ENCODE measurements around the gene CRYGA. TPM values are rescaled to one million over a fixed set of nuclear protein-coding genes. Genes with fewer than 3 reads are reported as not detected.
"Not testable (repeated sequence)": the region's sequence is repeated elsewhere in the genome, so short reads cannot be mapped to it uniquely, and the experiment has no call there.

Gene CRYGA
- total and polyA plus RNA-seq, 3 donors from 2014 or later = not detected

DNA sequence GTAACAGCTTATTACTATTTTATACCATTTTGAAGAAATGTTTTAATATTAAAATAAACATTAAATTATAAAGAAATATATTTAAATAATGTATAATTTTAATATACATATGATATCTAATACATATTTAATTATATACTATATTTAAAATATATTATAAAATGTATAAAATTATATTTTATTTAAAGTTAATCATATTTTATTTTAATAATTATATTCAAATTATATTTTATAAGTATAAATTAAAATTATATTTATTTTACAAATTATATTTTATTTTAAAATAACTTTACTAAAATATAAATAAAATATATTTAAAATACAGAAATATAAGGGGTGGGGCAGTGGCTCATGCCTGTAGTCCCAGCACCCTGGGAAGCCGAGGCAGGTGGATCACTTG, 41.1 kb downstream of the CRYGA start:
- TF ChIP-seq, protein P1, sequence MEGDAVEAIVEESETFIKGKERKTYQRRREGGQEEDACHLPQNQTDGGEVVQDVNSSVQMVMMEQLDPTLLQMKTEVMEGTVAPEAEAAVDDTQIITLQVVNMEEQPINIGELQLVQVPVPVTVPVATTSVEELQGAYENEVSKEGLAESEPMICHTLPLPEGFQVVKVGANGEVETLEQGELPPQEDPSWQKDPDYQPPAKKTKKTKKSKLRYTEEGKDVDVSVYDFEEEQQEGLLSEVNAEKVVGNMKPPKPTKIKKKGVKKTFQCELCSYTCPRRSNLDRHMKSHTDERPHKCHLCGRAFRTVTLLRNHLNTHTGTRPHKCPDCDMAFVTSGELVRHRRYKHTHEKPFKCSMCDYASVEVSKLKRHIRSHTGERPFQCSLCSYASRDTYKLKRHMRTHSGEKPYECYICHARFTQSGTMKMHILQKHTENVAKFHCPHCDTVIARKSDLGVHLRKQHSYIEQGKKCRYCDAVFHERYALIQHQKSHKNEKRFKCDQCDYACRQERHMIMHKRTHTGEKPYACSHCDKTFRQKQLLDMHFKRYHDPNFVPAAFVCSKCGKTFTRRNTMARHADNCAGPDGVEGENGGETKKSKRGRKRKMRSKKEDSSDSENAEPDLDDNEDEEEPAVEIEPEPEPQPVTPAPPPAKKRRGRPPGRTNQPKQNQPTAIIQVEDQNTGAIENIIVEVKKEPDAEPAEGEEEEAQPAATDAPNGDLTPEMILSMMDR (IDR thresholded peaks at IDR 0.05) = no peak
- TF ChIP-seq POLR2A (IDR thresholded peaks at IDR 0.05) = no peak
- H3K9me3 ChIP-seq = no peaks in the 10 kb centered on the region
- no peak overlapping the region for H3K4me3 ChIP-seq
- no peak for DNase-seq
- intact Hi-C loops (cut with DNase I; ENCODE audit: low total_unique reads) = no loop called here
- peaks cover 4% of the 10 kb centered on the region for H3K4me1 ChIP-seq
- no peak overlapping the region for H3K27ac ChIP-seq
- 94 to 98% methylated on average over 1 of the region's 1 CpG for WGBS, 2 donors
- H3K27me3 ChIP-seq = no peaks in the 10 kb centered on the region
- no peaks in the 10 kb centered on the region for H3K36me3 ChIP-seq (ENCODE audit: low read depth, missing control alignments)

DNA sequence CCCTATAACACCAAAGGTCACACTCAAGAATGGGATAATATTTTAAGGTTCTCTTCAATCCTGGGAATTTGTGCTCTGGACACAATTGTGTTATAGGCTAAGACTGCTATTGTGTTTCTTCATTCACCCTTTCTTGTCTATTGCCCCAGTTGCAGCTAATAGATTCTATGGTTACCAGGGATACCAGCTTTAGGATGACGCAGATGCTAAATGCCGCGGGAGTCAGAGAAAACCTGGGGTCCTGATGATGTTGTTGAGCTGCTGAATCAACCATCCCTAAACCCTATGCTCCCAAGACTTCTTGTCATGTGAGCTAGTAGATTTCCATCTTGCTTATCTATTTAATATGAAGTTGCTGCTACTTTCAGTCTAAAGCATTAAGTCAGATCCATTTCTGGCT, 44.5 kb downstream of the CRYGA start:
- H3K9me3 ChIP-seq = no peaks in the 10 kb centered on the region
- H3K27ac ChIP-seq = no peak overlapping the region
- TF ChIP-seq, protein P1 (IDR thresholded peaks at IDR 0.05) = no peak
- TF ChIP-seq POLR2A (IDR thresholded peaks at IDR 0.05) = no peak
- H3K27me3 ChIP-seq = no peaks in the 10 kb centered on the region
- no peaks in the 10 kb centered on the region for H3K36me3 ChIP-seq (ENCODE audit: low read depth, missing control alignments)
- intact Hi-C loops (cut with DNase I; ENCODE audit: low total_unique reads) = no loop called here
- H3K4me1 ChIP-seq = peaks cover 1% of the 10 kb centered on the region
- 90 to 97% methylated on average over 3 of the region's 3 CpGs for WGBS, 2 donors
- H3K4me3 ChIP-seq = no peak overlapping the region
- DNase-seq = no peak

- DNase-seq; H3K27me3 ChIP-seq; H3K4me1 ChIP-seq; H3K4me3 ChIP-seq; intact Hi-C loops (cut with DNase I; ENCODE audit: low total_unique reads); H3K36me3 ChIP-seq (ENCODE audit: low read depth, missing control alignments); H3K9me3 ChIP-seq; H3K27ac ChIP-seq: not testable (repeated sequence)
- 93 to 97% methylated on average over 11 of the region's 11 CpGs for WGBS, 2 donors
These were observed 46.0 kb downstream of the CRYGA start for GRCh38 chr2:208117390-208117789.

GRCh38 chr2:208112969-208113368, 50.4 kb downstream of the CRYGA start:
- H3K27ac ChIP-seq = no peak overlapping the region
- H3K9me3 ChIP-seq = no peaks in the 10 kb centered on the region
- no peaks in the 10 kb centered on the region for H3K27me3 ChIP-seq
- no peaks in the 10 kb centered on the region for H3K4me1 ChIP-seq
- no peak overlapping the region for H3K4me3 ChIP-seq
- no peak for DNase-seq
- TF ChIP-seq POLR2A (IDR thresholded peaks at IDR 0.05) = no peak
- TF ChIP-seq, protein P1 (IDR thresholded peaks at IDR 0.05) = no peak
- intact Hi-C loops (cut with DNase I; ENCODE audit: low total_unique reads) = no loop called here
- WGBS, 2 donors = 37 to 47% methylated on average over 7 of the region's 7 CpGs
- H3K36me3 ChIP-seq (ENCODE audit: low read depth, missing control alignments) = no peaks in the 10 kb centered on the region

GRCh38 chr2:208112273-208112745, 51.1 kb downstream of the CRYGA start:
- H3K27ac ChIP-seq; intact Hi-C loops (cut with DNase I; ENCODE audit: low total_unique reads); H3K36me3 ChIP-seq (ENCODE audit: low read depth, missing control alignments); H3K4me1 ChIP-seq; H3K27me3 ChIP-seq; DNase-seq; H3K9me3 ChIP-seq: not testable (repeated sequence)
- H3K4me3 ChIP-seq = peak overlapping the region in 1 of 2 donors; percentile 26
- 11% methylated on average over 12 to 33 of the region's 36 CpGs for WGBS, 2 donors

Other genes starting within 250 kb of the CRYGA start
- 10 to 100 TPM; 21.9 to 24.6 TPM for gene PLEKHM3, start 138.1 kb downstream of the CRYGA start, total RNA-seq
- 12.5 TPM for gene PLEKHM3, start 138.1 kb downstream of the CRYGA start, polyA plus RNA-seq (ENCODE audit: insufficient read depth, low read depth, low replicate concordance)
- gene CRYGD, start 39.1 kb downstream of the CRYGA start, total RNA-seq = not detected
- gene CRYGD, start 39.1 kb downstream of the CRYGA start, polyA plus RNA-seq (ENCODE audit: insufficient read depth, low read depth, low replicate concordance) = 2.5 TPM
- gene CRYGC, start 33.8 kb downstream of the CRYGA start, total RNA-seq = 1 to 10 TPM in 1 of 2 donors, not detected in 1; 2.2 TPM
- gene CRYGC, start 33.8 kb downstream of the CRYGA start, polyA plus RNA-seq (ENCODE audit: insufficient read depth, low read depth, low replicate concordance) = 2.7 TPM
- gene CRYGB, start 17.4 kb downstream of the CRYGA start, total RNA-seq = under 1 TPM; 0.56 to 0.79 TPM
- not detected for gene CRYGB, start 17.4 kb downstream of the CRYGA start, polyA plus RNA-seq (ENCODE audit: insufficient read depth, low read depth, low replicate concordance)
- not detected for gene C2orf80, start 26.4 kb upstream of the CRYGA start, total RNA-seq
- gene C2orf80, start 26.4 kb upstream of the CRYGA start, polyA plus RNA-seq (ENCODE audit: insufficient read depth, low read depth, low replicate concordance) = not detected
- gene IDH1, start 91.5 kb upstream of the CRYGA start, total RNA-seq = 100 to 1,000 TPM in 1 of 2 donors, 10 to 100 TPM in 1; 80.0 to 120 TPM
- gene IDH1, start 91.5 kb upstream of the CRYGA start, polyA plus RNA-seq (ENCODE audit: insufficient read depth, low read depth, low replicate concordance) = 93.4 TPM
- gene PIKFYVE, start 102.7 kb upstream of the CRYGA start, total RNA-seq = 10 to 100 TPM; 50.0 to 55.0 TPM
- 29.0 TPM for gene PIKFYVE, start 102.7 kb upstream of the CRYGA start, polyA plus RNA-seq (ENCODE audit: insufficient read depth, low read depth, low replicate concordance)
- gene PTH2R, start 243.2 kb upstream of the CRYGA start, total RNA-seq = 1 to 10 TPM; 1.5 to 1.9 TPM
- 1.3 TPM for gene PTH2R, start 243.2 kb upstream of the CRYGA start, polyA plus RNA-seq (ENCODE audit: insufficient read depth, low read depth, low replicate concordance)

All from testis (tissue), 3 donors.